GM18499 (cell line): ENCODE data around the gene PRSS38.

Experiments
- ATAC-seq: cut with Tn5 transposase; IDR thresholded peaks from one replicate; pipeline ENCODE4 v1.9.1; 2021; ENCODE audit warnings: moderate number of reproducible peaks; ENCODE audit not compliant: insufficient read depth, unreplicated experiment

Gene PRSS38

DNA sequence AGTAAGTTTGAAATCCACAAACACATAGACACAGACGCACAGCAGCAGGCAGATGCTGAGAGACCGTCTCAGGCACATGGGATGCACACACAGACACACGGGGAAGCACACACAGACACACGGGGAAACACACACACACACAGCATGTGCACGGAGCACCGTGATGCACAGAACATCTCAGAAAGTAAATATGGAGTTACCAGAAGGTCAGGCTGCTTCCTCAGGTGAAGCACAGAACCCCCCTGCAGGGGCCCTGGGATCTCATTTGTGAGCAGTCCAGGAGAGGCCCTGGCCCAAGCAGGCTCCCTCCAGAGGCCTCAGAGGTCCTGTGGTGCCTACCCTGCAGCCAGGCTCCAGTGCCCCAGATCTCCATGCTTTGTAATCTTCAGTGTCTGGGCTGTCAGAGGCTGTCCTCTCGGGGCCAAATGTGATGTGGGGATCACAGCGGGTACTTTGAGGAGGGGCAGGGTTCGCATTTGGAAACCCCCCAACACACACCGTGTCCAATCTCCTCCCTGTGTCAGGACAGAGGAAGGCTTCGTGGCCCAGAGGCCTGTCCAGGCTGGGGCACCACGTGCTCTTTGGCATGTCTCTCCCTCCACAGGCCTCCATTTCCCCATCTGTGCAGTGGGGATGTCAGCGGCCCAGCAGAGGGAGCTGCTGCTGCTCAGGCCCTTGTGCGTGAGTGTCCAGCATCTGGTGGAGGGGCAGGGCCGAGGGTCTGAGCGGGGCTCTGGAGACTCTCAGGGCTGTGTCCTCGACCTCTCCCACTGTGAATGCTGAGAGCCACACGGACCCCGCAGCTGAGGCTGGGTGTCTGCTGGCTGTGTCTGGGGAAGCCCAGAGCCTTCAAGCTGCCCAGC lies 23.0 kb upstream of the PRSS38 start:
- no peak for ATAC-seq

- ATAC-seq = no peak
Measured at GRCh38 chr1:227793079-227793947, 22.2 kb upstream of the PRSS38 start.

GRCh38 chr1:227793948-227794816 lies 21.3 kb upstream of the PRSS38 start:
- no peak for ATAC-seq

- no peak for ATAC-seq
Measured at GRCh38 chr1:227794817-227795192, 20.7 kb upstream of the PRSS38 start.

DNA sequence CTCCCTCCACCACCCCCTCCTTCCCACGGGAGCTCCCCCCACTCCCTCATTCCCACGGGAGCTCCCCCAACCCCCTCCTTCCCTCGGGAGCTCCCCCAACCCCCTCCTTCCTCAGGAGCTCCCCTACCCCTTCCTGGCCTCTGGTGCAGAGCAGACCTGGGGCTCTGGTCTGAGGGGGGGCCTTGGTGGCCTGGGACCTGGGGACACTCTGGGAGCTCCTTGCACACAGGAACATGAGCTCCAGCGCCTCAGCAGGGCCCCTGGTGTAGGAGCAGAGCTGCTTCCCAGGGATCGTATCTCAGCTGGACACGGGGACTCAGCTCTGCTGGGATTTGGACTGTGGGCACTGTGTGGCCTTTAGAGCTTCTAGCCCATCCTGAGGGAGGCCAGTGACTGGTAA lies 19.7 kb upstream of the PRSS38 start:
- ATAC-seq = no peak

- no peak for ATAC-seq
Measured at GRCh38 chr1:227796359-227796915, 19.0 kb upstream of the PRSS38 start.

GRCh38 chr1:227797144-227797543 lies 18.3 kb upstream of the PRSS38 start:
- no peak for ATAC-seq

- no peak for ATAC-seq
Measured at GRCh38 chr1:227797625-227798024, 17.9 kb upstream of the PRSS38 start.

DNA sequence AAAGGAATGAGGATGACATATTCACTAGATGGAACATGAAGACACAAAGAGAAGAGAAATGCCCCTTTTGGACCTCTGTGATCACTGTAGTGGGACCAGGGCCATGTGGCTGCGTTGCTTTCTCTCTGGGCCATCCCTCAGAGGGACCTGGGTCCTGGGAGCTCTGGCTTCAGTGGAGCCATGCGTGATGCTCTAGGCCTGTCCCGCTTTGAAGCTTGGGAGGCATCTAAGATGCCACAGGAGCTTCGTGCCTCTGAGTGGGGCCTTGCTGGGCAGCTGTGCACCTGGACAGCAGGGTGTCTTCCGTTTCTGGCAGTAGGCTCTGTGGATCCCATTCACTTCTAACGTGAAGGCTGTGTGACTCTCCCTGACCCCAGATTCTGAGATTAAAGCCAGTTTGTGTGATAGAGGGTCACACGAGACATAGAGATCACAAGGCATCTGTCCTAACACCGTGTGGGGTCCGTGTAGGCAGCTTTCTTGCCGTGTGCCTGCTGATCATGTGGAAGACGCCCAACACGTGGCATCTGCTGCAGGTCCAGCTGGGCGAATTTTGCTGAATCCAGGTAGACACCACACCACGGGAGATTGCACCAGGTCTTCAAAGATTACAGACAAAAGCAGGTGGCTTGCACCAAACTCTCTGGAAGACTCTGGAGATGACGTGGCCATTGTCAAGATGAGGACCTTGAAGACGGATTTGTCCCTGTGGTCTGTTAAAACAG lies 17.2 kb upstream of the PRSS38 start:
- ATAC-seq = no peak

DNA sequence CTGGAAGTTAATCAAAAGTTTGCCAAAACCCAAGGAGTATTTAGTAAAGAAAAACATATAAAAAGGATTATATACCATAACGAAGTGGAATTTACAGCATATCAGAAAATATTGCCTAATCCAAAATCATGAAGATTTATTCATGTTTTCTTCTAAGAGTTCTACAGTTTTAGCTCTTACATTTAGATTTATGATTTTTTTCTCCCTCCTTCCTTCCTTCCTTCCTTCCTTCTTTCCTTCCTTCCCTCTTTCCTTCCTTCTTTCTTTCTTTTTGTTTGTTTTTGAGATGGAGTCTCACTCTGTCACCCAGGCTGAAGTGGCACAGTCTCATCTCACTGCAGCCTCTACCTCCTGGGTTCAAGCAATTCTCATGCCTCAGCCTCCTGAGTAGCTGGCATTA lies 15.7 kb upstream of the PRSS38 start:
- no peak for ATAC-seq

DNA sequence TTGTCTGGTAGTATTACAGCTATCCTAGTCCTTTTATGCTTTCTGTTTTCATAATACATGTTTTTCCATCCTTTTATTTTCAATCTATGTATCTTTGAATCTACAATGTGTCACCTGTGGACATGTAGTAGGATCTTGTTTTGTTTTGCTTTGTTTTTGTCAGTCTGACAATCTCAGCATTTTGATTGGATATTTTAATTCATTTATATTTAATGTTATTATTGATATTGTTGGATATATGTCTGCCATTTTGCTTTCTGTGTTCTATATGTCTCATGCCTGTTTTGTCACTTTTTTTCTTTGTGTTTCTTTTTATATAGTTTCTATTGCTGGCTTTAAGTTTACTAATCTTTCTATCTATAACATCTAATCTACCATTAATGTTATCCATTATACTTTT lies 11.5 kb upstream of the PRSS38 start:
- ATAC-seq = no peak

- ATAC-seq = no peak
Measured at GRCh38 chr1:227805606-227806197, 9.8 kb upstream of the PRSS38 start.

- ATAC-seq = no peak
Measured at GRCh38 chr1:227808566-227808965, 6.9 kb upstream of the PRSS38 start.

DNA sequence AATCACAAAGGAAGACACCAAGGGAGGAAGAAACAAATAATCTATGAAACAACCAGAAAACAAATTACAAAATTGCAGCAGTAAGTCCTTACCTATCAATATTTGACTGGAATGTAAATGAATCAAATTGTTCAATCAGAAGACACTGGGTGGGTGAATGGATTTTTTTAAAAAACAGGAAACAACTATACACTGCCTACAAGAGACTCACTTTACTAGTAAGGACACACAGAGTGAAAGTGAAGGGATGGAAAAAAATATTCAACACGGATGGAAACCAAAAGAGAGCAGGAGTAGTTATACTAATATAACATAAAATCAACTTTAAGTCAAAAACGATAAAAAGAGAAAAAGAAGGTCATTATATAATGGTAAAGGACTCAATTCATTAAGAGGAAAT lies 6.4 kb upstream of the PRSS38 start:
- no peak for ATAC-seq

GRCh38 chr1:227813962-227814361 lies 1.5 kb upstream of the PRSS38 start:
- ATAC-seq = no peak

DNA sequence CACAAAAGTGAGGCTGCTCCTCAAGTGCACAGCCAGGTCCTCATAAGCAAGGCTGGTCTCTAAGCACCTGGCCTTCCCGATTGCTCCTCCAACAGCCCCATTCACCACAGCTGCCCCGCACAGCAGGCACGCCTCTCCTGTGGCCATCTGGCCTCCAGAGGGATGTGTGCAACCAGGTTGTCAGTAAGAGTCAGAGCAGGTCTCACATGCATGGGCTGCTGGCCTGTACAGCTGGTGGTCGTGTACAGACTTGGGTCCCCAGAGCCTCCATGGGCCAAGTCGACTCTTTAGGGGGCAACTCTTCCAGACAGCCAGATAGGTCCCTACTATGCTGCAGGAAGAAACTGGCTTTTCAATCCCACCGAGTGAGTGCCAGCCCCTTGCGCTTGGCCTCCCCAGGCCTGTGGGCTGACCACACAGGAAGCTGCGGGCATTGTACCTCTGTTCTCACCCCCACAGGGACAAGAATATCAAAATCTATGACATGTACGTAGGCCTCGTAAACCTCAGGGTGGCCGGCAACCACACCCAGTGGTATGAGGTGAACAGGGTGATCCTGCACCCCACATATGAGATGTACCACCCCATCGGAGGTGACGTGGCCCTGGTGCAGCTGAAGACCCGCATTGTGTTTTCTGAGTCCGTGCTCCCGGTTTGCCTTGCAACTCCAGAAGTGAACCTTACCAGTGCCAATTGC lies 1.4 kb downstream of the PRSS38 start:
- no peak for ATAC-seq

DNA sequence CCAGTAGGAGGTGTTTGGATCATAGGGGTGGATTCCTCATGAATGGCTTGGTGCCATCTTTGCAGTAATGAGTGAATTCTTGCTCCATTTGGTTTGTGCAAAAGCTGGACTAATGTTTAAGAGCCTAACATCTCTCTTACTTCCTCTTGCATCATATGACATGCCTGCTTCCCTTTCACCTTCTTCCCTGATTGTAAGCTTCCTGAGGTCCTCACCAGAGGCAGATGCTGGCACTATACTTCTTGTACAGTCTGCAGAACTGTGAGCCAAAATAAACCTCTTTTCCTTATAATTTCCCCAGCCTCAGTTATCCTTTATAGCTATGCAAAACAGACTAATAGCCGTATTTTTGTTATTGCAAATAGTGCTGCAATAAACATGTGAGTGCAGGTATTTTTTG lies 8.1 kb downstream of the PRSS38 start:
- ATAC-seq = no peak

DNA sequence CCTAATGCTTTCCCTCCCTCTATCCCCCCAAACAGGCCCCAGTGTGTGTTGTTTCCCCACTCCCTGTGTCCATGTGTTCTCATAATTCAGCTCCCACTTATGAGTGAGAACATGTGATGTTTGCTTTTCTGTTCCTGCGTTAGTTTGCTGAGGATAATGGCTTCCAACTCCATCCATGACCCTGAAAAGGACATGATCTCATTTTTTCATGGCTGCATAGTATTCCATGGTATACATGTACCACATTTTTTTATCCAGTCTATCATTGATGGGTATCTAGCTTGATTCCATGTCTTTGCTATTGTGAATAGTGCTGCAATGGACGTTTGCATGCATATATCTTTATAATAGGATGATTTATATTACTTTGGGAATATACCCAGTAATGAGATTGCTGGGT lies 8.7 kb downstream of the PRSS38 start:
- ATAC-seq = no peak

DNA sequence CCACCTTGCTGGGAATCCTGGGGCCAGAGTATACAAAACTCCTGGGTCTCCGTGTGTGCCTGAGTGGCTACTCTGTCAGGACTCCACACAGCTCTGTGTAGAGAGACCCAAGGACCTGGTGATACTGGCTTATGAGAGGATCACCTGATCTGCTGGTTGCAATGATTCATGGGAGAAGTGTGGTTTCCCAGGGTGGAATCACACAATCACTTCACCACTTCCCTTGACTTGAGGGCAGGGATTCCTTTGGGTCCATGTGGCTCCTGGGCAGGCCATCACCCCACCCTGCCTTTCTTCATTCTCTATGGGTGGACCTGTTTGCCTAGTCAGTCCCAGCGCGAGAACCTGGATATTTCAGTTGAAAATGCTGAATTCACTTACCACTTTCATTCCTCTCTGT lies 13.3 kb downstream of the PRSS38 start:
- no peak for ATAC-seq
